HL-60 (cell line): Measurements from ENCODE around the gene DGUOK.

Experiments used
- CTCF ChIP-seq: IDR thresholded peaks from one replicate; pipeline ENCODE4 v1.5.1; 2011; ENCODE audit warnings: low read length, control low read depth, inconsistent platforms; ENCODE audit not compliant: insufficient read depth
- POLR2AphosphoS5 ChIP-seq: IDR thresholded peaks from 2 replicates; pipeline ENCODE4 v1.6.1; 2012; ENCODE audit warnings: low read depth
- REST ChIP-seq: IDR thresholded peaks from 2 replicates; pipeline ENCODE4 v1.6.1; 2012; ENCODE audit warnings: low read depth; ENCODE audit not compliant: insufficient replicate concordance

- no peak for TF ChIP-seq CTCF
- TF ChIP-seq POLR2AphosphoS5: no peak
- no peak for TF ChIP-seq REST
Observed at GRCh38 chr2:73931531-73932500, 5.1 kb downstream of the DGUOK start.
